IMR-90 (cell line): ENCODE data around the gene CTSS. TPM values are rescaled to one million over a fixed set of nuclear protein-coding genes. Genes with fewer than 3 reads are reported as not detected.

Experiments
- ATAC-seq: fragments of 200-7000 bp; cut with Tn5 transposase; 2 replicates; pipeline ENCODE4 v1.9.1; 2020; ENCODE audit warnings: low read depth, mild to moderate bottlenecking, moderate library complexity
- BruUV-seq: library from RNA; stranded (reverse); fragments of 400-500 nt; replicated peaks from 2 replicates; lab custom pipeline; 2021; lab: Mats Ljungman, UMichigan
- CTCF ChIA-PET: fragments of 300-600 bp; formaldehyde crosslinking; extraction: SDS; loops from one replicate; lab custom pipeline; 2021; ENCODE audit warnings: antibody characterized with exemption; lab: Yijun Ruan, JAX
- POLR2A ChIA-PET: fragments of 300-600 bp; sonication (Branson Sonifier 250); formaldehyde crosslinking; loops from one replicate; lab custom pipeline; 2022; ENCODE audit warnings: antibody characterized with exemption; ENCODE audit not compliant: unreplicated experiment; lab: Charles Lee
- DNase-seq: peaks from one replicate; pipeline ENCODE4 v3.0.0; 2013
- H2AFZ ChIP-seq: replicated peaks from 2 replicates; pipeline ENCODE3; 2013; ENCODE audit warnings: low read length, mild to moderate bottlenecking; ENCODE audit not compliant: poor library complexity
- H2AK5ac ChIP-seq: 2 replicates; pipeline ENCODE4 v1.6.1; 2013; ENCODE audit warnings: low read depth, low read length, inconsistent platforms
- H2AK9ac ChIP-seq: replicated peaks from 2 replicates; pipeline ENCODE3; 2013; ENCODE audit warnings: mild to moderate bottlenecking, low read depth, low read length, moderate library complexity; ENCODE audit not compliant: poor library complexity
- H2BK120ac ChIP-seq: 2 replicates; pipeline ENCODE4 v1.6.1; 2013; ENCODE audit warnings: low read depth, low read length, inconsistent platforms
- H2BK15ac ChIP-seq: 3 replicates; pipeline ENCODE4 v1.6.1; 2013; ENCODE audit warnings: low read depth, low read length, inconsistent platforms
- H2BK20ac ChIP-seq: 2 replicates; pipeline ENCODE4 v1.6.1; 2013; ENCODE audit warnings: low read depth, mild to moderate bottlenecking, inconsistent platforms, low read length, moderate library complexity
- H2BK5ac ChIP-seq: 2 replicates; pipeline ENCODE4 v1.6.1; 2013; ENCODE audit warnings: mild to moderate bottlenecking, low read depth, low read length, inconsistent platforms; ENCODE audit not compliant: poor library complexity, severe bottlenecking
- H3K14ac ChIP-seq: replicated peaks from 2 replicates; pipeline ENCODE4 v1.6.1; 2013; ENCODE audit warnings: low read depth, low read length, inconsistent platforms
- H3K18ac ChIP-seq: 2 replicates; pipeline ENCODE4 v1.6.1; 2013; ENCODE audit warnings: low read depth, low read length, control low read depth
- H3K23ac ChIP-seq: 2 replicates; pipeline ENCODE4 v1.6.1; 2013; ENCODE audit warnings: low read depth, low read length, inconsistent platforms
- H3K27ac ChIP-seq: 2 replicates; pipeline ENCODE4 v1.5.1; 2013; ENCODE audit warnings: mild to moderate bottlenecking, control low read depth, low read length; ENCODE audit not compliant: insufficient read depth
- H3K27me3 ChIP-seq: 2 replicates; pipeline ENCODE4 v1.6.1; 2013; ENCODE audit warnings: low read length; ENCODE audit not compliant: control insufficient read depth, insufficient read depth
- H3K36me3 ChIP-seq: 2 replicates; pipeline ENCODE4 v1.6.1; 2013; ENCODE audit warnings: low read length, mixed read lengths; ENCODE audit not compliant: control insufficient read depth, insufficient read depth
- H3K4ac ChIP-seq: 2 replicates; pipeline ENCODE4 v1.6.1; 2013; ENCODE audit warnings: low read depth, low read length, inconsistent platforms
- H3K4me1 ChIP-seq: 2 replicates; pipeline ENCODE4 v1.6.1; 2013; ENCODE audit warnings: low read length, mixed read lengths; ENCODE audit not compliant: control insufficient read depth, insufficient read depth
- H3K4me2 ChIP-seq: 2 replicates; pipeline ENCODE4 v1.6.1; 2013; ENCODE audit warnings: low read depth, mild to moderate bottlenecking, control low read depth, low read length, moderate library complexity
- H3K4me3 ChIP-seq: 2 replicates; pipeline ENCODE4 v1.5.1; 2013; ENCODE audit warnings: low read depth, mild to moderate bottlenecking, control low read depth, low read length, moderate library complexity; ENCODE audit not compliant: insufficient read depth
- H3K56ac ChIP-seq: 2 replicates; pipeline ENCODE4 v1.6.1; 2013; ENCODE audit warnings: low read length, inconsistent platforms; ENCODE audit not compliant: insufficient read depth; ENCODE audit errors: extremely low read depth
- H3K79me1 ChIP-seq, 2 experiments: 2 replicates each; pipeline ENCODE4 v1.6.1; 2013; ENCODE audit warnings: low read length in 2 of 2, inconsistent platforms in 1 of 2, low read depth in 1 of 2
- H3K9ac ChIP-seq: 2 replicates; pipeline ENCODE4 v1.6.1; 2013; ENCODE audit warnings: low read depth, low read length, control low read depth
- H3K9me1 ChIP-seq: 2 replicates; pipeline ENCODE4 v1.6.1; 2013; ENCODE audit warnings: low read length, inconsistent platforms; ENCODE audit not compliant: insufficient read depth
- H3K9me3 ChIP-seq: 2 replicates; pipeline ENCODE4 v1.6.1; 2013; ENCODE audit warnings: low read length; ENCODE audit not compliant: control insufficient read depth, insufficient read depth
- H4K20me1 ChIP-seq: 2 replicates; pipeline ENCODE4 v1.6.1; 2013; ENCODE audit warnings: low read length, inconsistent platforms; ENCODE audit not compliant: insufficient read depth
- H4K5ac ChIP-seq: 2 replicates; pipeline ENCODE4 v1.6.1; 2013; ENCODE audit warnings: mild to moderate bottlenecking, low read depth, low read length, control low read depth
- H4K8ac ChIP-seq, 2 experiments: 2 replicates each; pipeline ENCODE4 v1.6.1; 2013; ENCODE audit warnings: low read depth in 2 of 2, low read length in 2 of 2, control low read depth in 1 of 2, inconsistent platforms in 1 of 2
- H4K91ac ChIP-seq: 2 replicates; pipeline ENCODE4 v1.6.1; 2013; ENCODE audit warnings: low read depth, low read length, inconsistent platforms; ENCODE audit not compliant: insufficient read depth
- BHLHE40 ChIP-seq: fragments of 150-350 bp; IDR thresholded peaks from 2 replicates; pipeline ENCODE4 v1.6.1; 2016; ENCODE audit warnings: mild to moderate bottlenecking, low read depth, low read length
- CEBPB ChIP-seq: IDR thresholded peaks from 2 replicates; pipeline ENCODE4 v1.6.1; 2012; ENCODE audit warnings: low read depth, low read length, improper control_type of control experiment
- FOS ChIP-seq: fragments of 150-350 bp; IDR thresholded peaks from 2 replicates; pipeline ENCODE4 v1.6.1; 2016; ENCODE audit warnings: low read depth, low read length
- MXI1 ChIP-seq: IDR thresholded peaks from 2 replicates; pipeline ENCODE4 v1.6.1; 2012; ENCODE audit warnings: low read depth, mild to moderate bottlenecking, low read length, moderate library complexity, borderline replicate concordance
- NFE2L2 ChIP-seq: fragments of 150-350 bp; IDR thresholded peaks from 2 replicates; pipeline ENCODE4 v1.6.1; 2016; ENCODE audit warnings: low read depth, mild to moderate bottlenecking, low read length
- POLR2A ChIP-seq: IDR thresholded peaks from 2 replicates; pipeline ENCODE4 v1.6.1; 2012; ENCODE audit warnings: mild to moderate bottlenecking, low read depth, low read length
- RCOR1 ChIP-seq: IDR thresholded peaks from 2 replicates; pipeline ENCODE4 v1.6.1; 2012; ENCODE audit warnings: mild to moderate bottlenecking, low read length, improper control_type of control experiment; ENCODE audit not compliant: insufficient replicate concordance
- RFX5 ChIP-seq: IDR thresholded peaks from 2 replicates; pipeline ENCODE4 v1.8.0; 2012; ENCODE audit warnings: low read depth, mild to moderate bottlenecking, low read length, moderate library complexity
- SMC3 ChIP-seq: fragments of 150-350 bp; IDR thresholded peaks from 2 replicates; pipeline ENCODE4 v1.6.1; 2016; ENCODE audit warnings: low read depth, mild to moderate bottlenecking, antibody characterized with exemption, low read length, moderate library complexity
- WGBS, 2 experiments: methylation state at CpG; one replicate each; pipeline versions ENCODE4 v1.1.5 to v1.1.7; 2013; ENCODE audit warnings: missing lambda C conversion rate in 2 of 2; ENCODE audit not compliant: insufficient read length in 1 of 2; ENCODE audit errors: extremely low coverage in 2 of 2; 5-methylcytosine and 5-hydroxymethylcytosine counted together
- dilution Hi-C: fragments of 300-500 bp; cut with HindIII; formaldehyde crosslinking; loops from one replicate; pipeline ENCODE4 v1.14.3; 2018; ENCODE audit warnings: low sequenced_read_pairs; ENCODE audit not compliant: unreplicated experiment
- in situ Hi-C: fragments of 300-500 bp; cut with MboI; formaldehyde crosslinking; loops from 3 replicates; pipeline ENCODE4 v1.14.3; 2019; ENCODE audit warnings: low sequenced_read_pairs, inconsistent platforms, mixed read lengths
- intact Hi-C: fragments of 100-400 bp; cut with micrococcal nuclease; formaldehyde crosslinking; loops from 2 replicates; pipeline ENCODE4 v1.10.0; 2022
- polyA plus RNA-seq, 3 experiments: library from polyadenylated mRNA; depleted of rRNA; stranded (reverse); fragments of >200 nt; gene quantifications; 2 replicates each; pipeline ENCODE4 v1.2.3, GENCODE V29; 2012; ENCODE audit warnings: low replicate concordance in 1 of 3
- total RNA-seq: library from RNA; depleted of rRNA; stranded (reverse); fragments of >200 nt; gene quantifications from 2 replicates; pipeline ENCODE4 v1.2.3, GENCODE V29; 2012
- TF ChIP-seq, protein P1 (sequence below): conservative IDR thresholded peaks from 2 replicates; pipeline ENCODE4 v1.5.1; 2012; ENCODE audit warnings: mild to moderate bottlenecking, low read depth, low read length, improper control_type of control experiment
- TF ChIP-seq, protein P2 (sequence below): fragments of 150-350 bp; IDR thresholded peaks from 2 replicates; pipeline ENCODE4 v1.6.1; 2017; ENCODE audit warnings: mild to moderate bottlenecking, antibody characterized with exemption, low read length, low read depth

CTSS gene
- total and polyA plus RNA-seq, 2 of the 4 experiments (the other 2 are of a cell fraction) = 0.18 to 0.48 TPM

DNA sequence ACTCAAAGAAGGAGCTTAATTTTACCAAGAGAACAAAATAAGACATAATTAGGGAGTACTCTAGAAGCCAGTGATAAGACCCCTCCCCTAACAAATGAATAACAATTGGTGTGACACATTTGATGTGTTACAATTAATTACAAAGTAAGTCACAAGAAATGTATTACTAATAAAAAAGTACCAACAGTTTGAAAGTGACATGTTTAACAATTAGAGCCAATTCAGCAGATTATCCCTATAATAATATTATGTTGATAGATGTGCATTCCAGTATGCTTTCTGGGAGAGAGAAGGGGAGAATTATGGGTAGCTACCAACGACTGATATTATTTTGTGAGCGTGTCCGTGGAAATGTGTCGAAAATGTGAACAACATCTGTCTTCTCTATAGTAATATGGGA, 23.4 kb upstream of the CTSS start:
- no peak overlapping the region for H3K4me3 ChIP-seq
- H2BK20ac ChIP-seq = no peak overlapping the region
- intact Hi-C loops = loop anchor here (10.0 kb wide), 1 partner anchor 844 kb away; no protein-coding TSS in a partner anchor
- no TSS peak for BruUV-seq
- H3K27me3 ChIP-seq = no peaks in the 10 kb centered on the region
- no peak overlapping the region for H3K27ac ChIP-seq
- no peak overlapping the region for H2AK5ac ChIP-seq
- CTCF ChIA-PET = interaction anchor here (0.5 kb wide), 1 partner anchor 145 kb away, joined by 4 read pairs; no protein-coding TSS in a partner anchor
- dilution Hi-C loops = no loop called here
- POLR2A ChIA-PET = interaction anchor here (0.5 kb wide), 1 partner anchor 198 kb away, joined by 17 read pairs; no protein-coding TSS in a partner anchor
- in situ Hi-C loops = no loop called here
- H2AK9ac ChIP-seq = no peak overlapping the region
- H3K14ac ChIP-seq = no peak overlapping the region
- no peak overlapping the region for H3K4ac ChIP-seq
- no peak overlapping the region for H3K18ac ChIP-seq
- WGBS, 2 experiments = no CpG with 5 or more reads among the region's 4 CpGs
- no peaks in the 10 kb centered on the region for H3K79me1 ChIP-seq
- H3K56ac ChIP-seq = no peak overlapping the region
- no peak overlapping the region for H3K4me2 ChIP-seq
- H3K9me1 ChIP-seq = peaks cover 4% of the 10 kb centered on the region; the same call in 1 of the 2 replicates
- no peak overlapping the region for H4K5ac ChIP-seq
- no peak overlapping the region for H4K8ac ChIP-seq
- no peak for DNase-seq
- no peak overlapping the region for H4K91ac ChIP-seq
- no peaks in the 10 kb centered on the region for H3K36me3 ChIP-seq
- H3K4me1 ChIP-seq = peaks cover 3% of the 10 kb centered on the region
- H2BK5ac ChIP-seq = no peak overlapping the region
- no peak overlapping the region for H2BK15ac ChIP-seq
- no peak for TF ChIP-seq SMC3
- no peak for TF ChIP-seq NFE2L2
- no peak for TF ChIP-seq CEBPB
- TF ChIP-seq RFX5 = no peak
- TF ChIP-seq RCOR1 = no peak
- TF ChIP-seq, protein P1, sequence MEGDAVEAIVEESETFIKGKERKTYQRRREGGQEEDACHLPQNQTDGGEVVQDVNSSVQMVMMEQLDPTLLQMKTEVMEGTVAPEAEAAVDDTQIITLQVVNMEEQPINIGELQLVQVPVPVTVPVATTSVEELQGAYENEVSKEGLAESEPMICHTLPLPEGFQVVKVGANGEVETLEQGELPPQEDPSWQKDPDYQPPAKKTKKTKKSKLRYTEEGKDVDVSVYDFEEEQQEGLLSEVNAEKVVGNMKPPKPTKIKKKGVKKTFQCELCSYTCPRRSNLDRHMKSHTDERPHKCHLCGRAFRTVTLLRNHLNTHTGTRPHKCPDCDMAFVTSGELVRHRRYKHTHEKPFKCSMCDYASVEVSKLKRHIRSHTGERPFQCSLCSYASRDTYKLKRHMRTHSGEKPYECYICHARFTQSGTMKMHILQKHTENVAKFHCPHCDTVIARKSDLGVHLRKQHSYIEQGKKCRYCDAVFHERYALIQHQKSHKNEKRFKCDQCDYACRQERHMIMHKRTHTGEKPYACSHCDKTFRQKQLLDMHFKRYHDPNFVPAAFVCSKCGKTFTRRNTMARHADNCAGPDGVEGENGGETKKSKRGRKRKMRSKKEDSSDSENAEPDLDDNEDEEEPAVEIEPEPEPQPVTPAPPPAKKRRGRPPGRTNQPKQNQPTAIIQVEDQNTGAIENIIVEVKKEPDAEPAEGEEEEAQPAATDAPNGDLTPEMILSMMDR = no peak
- TF ChIP-seq, protein P2, sequence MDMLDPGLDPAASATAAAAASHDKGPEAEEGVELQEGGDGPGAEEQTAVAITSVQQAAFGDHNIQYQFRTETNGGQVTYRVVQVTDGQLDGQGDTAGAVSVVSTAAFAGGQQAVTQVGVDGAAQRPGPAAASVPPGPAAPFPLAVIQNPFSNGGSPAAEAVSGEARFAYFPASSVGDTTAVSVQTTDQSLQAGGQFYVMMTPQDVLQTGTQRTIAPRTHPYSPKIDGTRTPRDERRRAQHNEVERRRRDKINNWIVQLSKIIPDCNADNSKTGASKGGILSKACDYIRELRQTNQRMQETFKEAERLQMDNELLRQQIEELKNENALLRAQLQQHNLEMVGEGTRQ = no peak
- no peak for TF ChIP-seq BHLHE40
- no peak for TF ChIP-seq MXI1
- TF ChIP-seq POLR2A = no peak
- no peak for TF ChIP-seq FOS
- no peak overlapping the region for H2AFZ ChIP-seq
- no peak overlapping the region for H3K23ac ChIP-seq
- no peak overlapping the region for H2BK120ac ChIP-seq
- H4K20me1 ChIP-seq = no peaks in the 10 kb centered on the region
- no peak for ATAC-seq
- H3K9me3 ChIP-seq = no peaks in the 10 kb centered on the region
- H3K9ac ChIP-seq = no peak overlapping the region
